Endothelial cell of umbilical vein (primary cell): Measurements from ENCODE around the gene ATP10A. TPM values are rescaled to one million over a fixed set of nuclear protein-coding genes. Genes with fewer than 3 reads are reported as not detected.

Experiments
- BruUV-seq: library from RNA; stranded (reverse); fragments of 400-500 nt; replicated peaks from 2 replicates; lab custom pipeline; 2021; lab: Mats Ljungman, UMichigan
- CTCF ChIA-PET: fragments of 300-600, 350-600 bp; sonication (Branson Sonifier 250); formaldehyde crosslinking; loops from one replicate; lab custom pipeline; 2021; ENCODE audit warnings: antibody characterized with exemption, inconsistent platforms; lab: Charles Lee
- POLR2A ChIA-PET: fragments of 300-600, 350-600 bp; sonication (Branson Sonifier 250); formaldehyde crosslinking; loops from one replicate; lab custom pipeline; 2021; ENCODE audit warnings: antibody characterized with exemption, inconsistent platforms; lab: Charles Lee
- DNase-seq: peaks from one replicate; pipeline ENCODE4 v3.0.0-alpha.2; 2011; ENCODE audit warnings: low read depth, low spot score
- FAIRE-seq: peaks from 2 replicates; lab custom pipeline; 2011; peaks lifted over from hg19 to GRCh38; lab: Jason Lieb, UNC
- H2AFZ ChIP-seq: 2 replicates; pipeline ENCODE4 v1.6.0; 2012; ENCODE audit warnings: low read depth, low read length, control low read depth, inconsistent platforms
- H3K27ac ChIP-seq: 2 replicates; pipeline ENCODE4 v1.5.1; 2011; ENCODE audit warnings: low read depth, mild to moderate bottlenecking, control low read depth, low read length, moderate library complexity; ENCODE audit not compliant: insufficient read depth
- H3K27me3 ChIP-seq, 2 experiments: 2 replicates each; pipeline versions ENCODE4 v1.6.0 to v1.6.1; 2011; ENCODE audit warnings: low read length in 2 of 2, mixed read lengths in 1 of 2; ENCODE audit not compliant: control insufficient read depth in 2 of 2, insufficient read depth in 2 of 2
- H3K36me3 ChIP-seq, 2 experiments: 2 replicates in 1 of 2; 3 replicates in 1 of 2; pipeline ENCODE4 v1.5.1; 2011; ENCODE audit warnings: low read length in 2 of 2, mild to moderate bottlenecking in 1 of 2, moderate library complexity in 1 of 2; ENCODE audit not compliant: control insufficient read depth in 2 of 2, insufficient read depth in 2 of 2; ENCODE audit errors: extremely low read depth in 1 of 2
- H3K4me1 ChIP-seq: 3 replicates; pipeline ENCODE4 v1.5.1; 2011; ENCODE audit warnings: mild to moderate bottlenecking, low read length; ENCODE audit not compliant: control insufficient read depth, insufficient read depth; ENCODE audit errors: extremely low read depth
- H3K4me2 ChIP-seq: 2 replicates; pipeline ENCODE4 v1.6.1; 2011; ENCODE audit warnings: low read length, control low read depth, mixed read lengths; ENCODE audit not compliant: insufficient read depth
- H3K4me3 ChIP-seq, 3 experiments: fragments of 200-600 bp in 1 of 3; sonication (generic), shearing (Covaris generic) in 1 of 3; replicated peaks in 1 of 3; 2 replicates each; pipeline ENCODE4 v1.5.1; 2011 to 2016; ENCODE audit warnings: control low read depth in 3 of 3, low read length in 3 of 3, mild to moderate bottlenecking in 2 of 3, inconsistent platforms in 1 of 3, low read depth in 1 of 3, moderate library complexity in 1 of 3; ENCODE audit not compliant: insufficient read depth in 1 of 3
- H3K79me2 ChIP-seq: 2 replicates; pipeline ENCODE4 v1.6.0; 2012; ENCODE audit warnings: low read length, inconsistent platforms; ENCODE audit not compliant: control insufficient read depth, insufficient read depth
- H3K9ac ChIP-seq: replicated peaks from 2 replicates; pipeline ENCODE3; 2011; ENCODE audit warnings: low read length, control low read depth; ENCODE audit not compliant: insufficient read depth; ENCODE audit errors: extremely low read depth
- H3K9me1 ChIP-seq: replicated peaks from 3 replicates; pipeline ENCODE4 v1.6.0; 2011; ENCODE audit warnings: mild to moderate bottlenecking, low read length; ENCODE audit not compliant: control insufficient read depth, insufficient read depth; ENCODE audit errors: extremely low read depth
- H3K9me3 ChIP-seq: replicated peaks from 2 replicates; pipeline ENCODE4 v1.5.1; 2012; ENCODE audit warnings: low read length, inconsistent platforms; ENCODE audit not compliant: control insufficient read depth, insufficient read depth
- H4K20me1 ChIP-seq: replicated peaks from 2 replicates; pipeline ENCODE3; 2011; ENCODE audit warnings: mild to moderate bottlenecking, low read length; ENCODE audit not compliant: control insufficient read depth, insufficient read depth; ENCODE audit errors: extremely low read depth
- CTCF ChIP-seq, 2 donors: IDR thresholded peaks; 1 replicate in 1 of 2; 2 replicates in 1 of 2; pipeline ENCODE4 v1.5.1; 2011; ENCODE audit warnings: low read length in 2 of 2, mild to moderate bottlenecking in 2 of 2, moderate library complexity in 2 of 2, control low read depth in 1 of 2, inconsistent platforms in 1 of 2, low read depth in 1 of 2; ENCODE audit not compliant: insufficient read depth in 1 of 2; ENCODE audit errors: extremely low read depth in 1 of 2
- EZH2 ChIP-seq: IDR thresholded peaks from 2 replicates; pipeline ENCODE4 v1.6.1; 2012; ENCODE audit warnings: borderline replicate concordance, low read depth, mild to moderate bottlenecking, moderate library complexity, low read length, inconsistent platforms; ENCODE audit not compliant: severe bottlenecking
- FOS ChIP-seq: IDR thresholded peaks from 2 replicates; pipeline ENCODE4 v1.6.1; 2011; ENCODE audit warnings: mild to moderate bottlenecking, low read length, moderate library complexity, borderline replicate concordance; ENCODE audit not compliant: insufficient read depth
- GATA2 ChIP-seq: IDR thresholded peaks from 2 replicates; pipeline ENCODE4 v1.7.0; 2011; ENCODE audit warnings: low read depth, mild to moderate bottlenecking, moderate library complexity, mixed read lengths, low read length; ENCODE audit not compliant: insufficient read length, insufficient read depth
- JUN ChIP-seq: IDR thresholded peaks from 2 replicates; pipeline ENCODE4 v1.6.1; 2011; ENCODE audit warnings: borderline replicate concordance, low read depth; ENCODE audit not compliant: insufficient read length, insufficient read depth
- MAX ChIP-seq: IDR thresholded peaks from 2 replicates; pipeline ENCODE4 v1.6.1; 2011; ENCODE audit not compliant: insufficient read depth, insufficient read length
- MYC ChIP-seq: IDR thresholded peaks from one replicate; pipeline ENCODE4 v1.6.1; 2011; ENCODE audit warnings: mild to moderate bottlenecking, low read depth, low read length
- POLR2A ChIP-seq: IDR thresholded peaks from 2 replicates; pipeline ENCODE4 v1.6.1; 2012; ENCODE audit warnings: low read depth, mild to moderate bottlenecking, control low read depth, low read length
- POLR2AphosphoS5 ChIP-seq: IDR thresholded peaks from 2 replicates; pipeline ENCODE4 v1.6.1; 2012; ENCODE audit warnings: low read depth, mild to moderate bottlenecking, control low read depth, low read length, moderate library complexity; ENCODE audit not compliant: insufficient read depth
- dilution Hi-C: fragments of 300-500 bp; cut with MboI; formaldehyde crosslinking; loops from one replicate; pipeline ENCODE4 v1.15.0; 2019; ENCODE audit warnings: low sequenced_read_pairs; ENCODE audit not compliant: extremely low pct_ligation_motif_present
- intact Hi-C: fragments of 100-400 bp; cut with micrococcal nuclease; formaldehyde crosslinking; loops from one replicate; pipeline ENCODE4 v1.10.0; 2022
- polyA plus RNA-seq, 4 experiments: library from polyadenylated mRNA; depleted of rRNA in 3 of 4; stranded (reverse) in 3 of 4; unstranded in 1 of 4; fragments of >200 nt; gene quantifications; 2 replicates each; pipeline versions ENCODE4 v1.2.1 to v1.2.3, GENCODE V29; 2011 to 2012; ENCODE audit warnings: missing spikeins in 1 of 4
- total RNA-seq: library from RNA; stranded (reverse); gene quantifications from 2 replicates; pipeline ENCODE4 v1.2.3, GENCODE V29; 2021

The ATP10A gene
- total and polyA plus RNA-seq, 2 donors (not counting 3 experiments of a cell fraction or from before 2014, with no cell fraction given), result not detected

GRCh38 chr15:25897658-25898057 is 34.5 kb upstream of the ATP10A start:
- H3K79me2 ChIP-seq, result no peaks in the 10 kb centered on the region
- dilution Hi-C loops, result no loop called here
- no peak for DNase-seq
- no peaks in the 10 kb centered on the region for H3K4me1 ChIP-seq
- H3K9ac ChIP-seq, result no peak overlapping the region
- H3K9me1 ChIP-seq, result no peaks in the 10 kb centered on the region
- no peaks in the 10 kb centered on the region for H3K27me3 ChIP-seq
- no peak overlapping the region for H2AFZ ChIP-seq
- H4K20me1 ChIP-seq, result no peaks in the 10 kb centered on the region
- H3K9me3 ChIP-seq, result peaks cover 15% of the 10 kb centered on the region
- intact Hi-C loops, result no loop called here
- no peak overlapping the region for H3K27ac ChIP-seq
- no TSS peak for BruUV-seq
- H3K36me3 ChIP-seq, result no peaks in the 10 kb centered on the region
- no peak for TF ChIP-seq JUN
- CTCF ChIA-PET, result no interaction called here
- H3K4me2 ChIP-seq, result no peak overlapping the region
- POLR2A ChIA-PET, result no interaction called here
- FAIRE-seq, result no peak
- H3K4me3 ChIP-seq, result no peak overlapping the region

GRCh38 chr15:25894371-25894902 is 31.3 kb upstream of the ATP10A start:
- DNase-seq (no peak), FAIRE-seq (no peak)
- no peak overlapping the region for H3K9ac ChIP-seq
- ChIA-PET CTCF (no interaction called here), POLR2A (no interaction called here)
- H3K27me3 ChIP-seq, result no peaks in the 10 kb centered on the region
- intact Hi-C loops (no loop called here), dilution Hi-C loops (no loop called here)
- no peaks in the 10 kb centered on the region for H3K9me1 ChIP-seq
- no peaks in the 10 kb centered on the region for H3K79me2 ChIP-seq
- H3K4me2 ChIP-seq, result no peak overlapping the region
- H3K9me3 ChIP-seq, result peaks cover 10% of the 10 kb centered on the region
- no TSS peak for BruUV-seq
- H3K4me3 ChIP-seq, result no peak overlapping the region
- no peak overlapping the region for H2AFZ ChIP-seq
- no peaks in the 10 kb centered on the region for H3K36me3 ChIP-seq
- no peak for TF ChIP-seq JUN
- TF ChIP-seq MAX, result no peak
- TF ChIP-seq MYC, result no peak
- no peak for TF ChIP-seq CTCF (IDR thresholded peaks at IDR 0.05; ENCODE audit: extremely low read depth in 1 of 2, insufficient read depth in 1 of 2, low read depth in 1 of 2, low read length in 2 of 2)
- TF ChIP-seq GATA2, result no peak
- TF ChIP-seq POLR2AphosphoS5, result no peak
- TF ChIP-seq FOS, result no peak
- TF ChIP-seq EZH2, result no peak
- TF ChIP-seq POLR2A, result no peak
- no peaks in the 10 kb centered on the region for H4K20me1 ChIP-seq
- no peak overlapping the region for H3K27ac ChIP-seq
- no peaks in the 10 kb centered on the region for H3K4me1 ChIP-seq
